ENCODE results near the gene DEPP1.

Gene DEPP1

DNA sequence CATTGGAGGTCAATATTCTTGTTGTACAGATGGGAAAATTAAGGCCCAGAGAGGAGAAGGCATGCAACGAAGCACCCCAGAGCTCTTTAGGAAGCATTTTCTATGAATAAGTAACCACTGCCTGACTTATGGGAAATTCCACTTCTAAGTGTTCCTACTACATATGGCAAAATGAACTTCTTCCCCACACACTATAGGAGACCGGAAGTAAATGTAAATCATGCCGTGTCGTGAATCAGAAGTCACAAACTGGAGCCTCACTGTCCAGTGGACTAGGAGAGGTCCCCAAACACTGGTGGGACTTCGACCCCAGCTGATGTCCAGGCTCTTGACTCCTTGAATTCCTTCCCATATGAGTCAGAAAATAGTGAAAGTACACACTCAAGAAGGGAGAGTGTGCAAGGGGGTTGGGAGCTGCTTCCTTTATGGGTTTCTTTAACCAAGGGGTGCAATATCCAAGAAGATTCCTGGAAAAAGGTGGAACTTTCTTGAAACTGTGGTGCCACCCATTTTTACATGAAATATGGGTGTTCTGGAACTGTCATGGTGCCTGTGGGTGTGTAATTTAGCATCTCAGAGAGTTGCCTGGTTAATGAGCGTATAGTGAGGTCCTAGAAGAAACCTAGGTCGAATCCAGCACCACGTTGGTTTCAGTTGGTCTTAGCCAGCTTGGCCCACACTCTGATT lies 12.3 kb downstream of the DEPP1 start:
- H3K4me3 ChIP-seq (ENCODE audit: low read depth, low read length) = peak overlapping the region; percentile 25
- DNase-seq (ENCODE audit: low read depth) = peak; percentile 68
- TF ChIP-seq, protein P1, sequence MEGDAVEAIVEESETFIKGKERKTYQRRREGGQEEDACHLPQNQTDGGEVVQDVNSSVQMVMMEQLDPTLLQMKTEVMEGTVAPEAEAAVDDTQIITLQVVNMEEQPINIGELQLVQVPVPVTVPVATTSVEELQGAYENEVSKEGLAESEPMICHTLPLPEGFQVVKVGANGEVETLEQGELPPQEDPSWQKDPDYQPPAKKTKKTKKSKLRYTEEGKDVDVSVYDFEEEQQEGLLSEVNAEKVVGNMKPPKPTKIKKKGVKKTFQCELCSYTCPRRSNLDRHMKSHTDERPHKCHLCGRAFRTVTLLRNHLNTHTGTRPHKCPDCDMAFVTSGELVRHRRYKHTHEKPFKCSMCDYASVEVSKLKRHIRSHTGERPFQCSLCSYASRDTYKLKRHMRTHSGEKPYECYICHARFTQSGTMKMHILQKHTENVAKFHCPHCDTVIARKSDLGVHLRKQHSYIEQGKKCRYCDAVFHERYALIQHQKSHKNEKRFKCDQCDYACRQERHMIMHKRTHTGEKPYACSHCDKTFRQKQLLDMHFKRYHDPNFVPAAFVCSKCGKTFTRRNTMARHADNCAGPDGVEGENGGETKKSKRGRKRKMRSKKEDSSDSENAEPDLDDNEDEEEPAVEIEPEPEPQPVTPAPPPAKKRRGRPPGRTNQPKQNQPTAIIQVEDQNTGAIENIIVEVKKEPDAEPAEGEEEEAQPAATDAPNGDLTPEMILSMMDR (IDR thresholded peaks at IDR 0.05; ENCODE audit: insufficient read depth, low read depth, low read length, missing control alignments) = no peak

- DNase-seq (ENCODE audit: low read depth) = peak; percentile 79
- peak overlapping the region; percentile 25 for H3K4me3 ChIP-seq (ENCODE audit: low read depth, low read length)
- TF ChIP-seq, protein P1 (IDR thresholded peaks at IDR 0.05; ENCODE audit: insufficient read depth, low read depth, low read length, missing control alignments) = no peak
Measured at GRCh38 chr10:44965651-44966097, 12.9 kb downstream of the DEPP1 start.

- TF ChIP-seq, protein P1 (IDR thresholded peaks at IDR 0.05; ENCODE audit: insufficient read depth, low read depth, low read length, missing control alignments) = no peak
- peak overlapping the region; percentile 25; the same call in 1 of the 2 replicates for H3K4me3 ChIP-seq (ENCODE audit: low read depth, low read length)
- DNase-seq (ENCODE audit: low read depth) = no peak
Measured at GRCh38 chr10:44965104-44965503, 13.5 kb downstream of the DEPP1 start.

DNA sequence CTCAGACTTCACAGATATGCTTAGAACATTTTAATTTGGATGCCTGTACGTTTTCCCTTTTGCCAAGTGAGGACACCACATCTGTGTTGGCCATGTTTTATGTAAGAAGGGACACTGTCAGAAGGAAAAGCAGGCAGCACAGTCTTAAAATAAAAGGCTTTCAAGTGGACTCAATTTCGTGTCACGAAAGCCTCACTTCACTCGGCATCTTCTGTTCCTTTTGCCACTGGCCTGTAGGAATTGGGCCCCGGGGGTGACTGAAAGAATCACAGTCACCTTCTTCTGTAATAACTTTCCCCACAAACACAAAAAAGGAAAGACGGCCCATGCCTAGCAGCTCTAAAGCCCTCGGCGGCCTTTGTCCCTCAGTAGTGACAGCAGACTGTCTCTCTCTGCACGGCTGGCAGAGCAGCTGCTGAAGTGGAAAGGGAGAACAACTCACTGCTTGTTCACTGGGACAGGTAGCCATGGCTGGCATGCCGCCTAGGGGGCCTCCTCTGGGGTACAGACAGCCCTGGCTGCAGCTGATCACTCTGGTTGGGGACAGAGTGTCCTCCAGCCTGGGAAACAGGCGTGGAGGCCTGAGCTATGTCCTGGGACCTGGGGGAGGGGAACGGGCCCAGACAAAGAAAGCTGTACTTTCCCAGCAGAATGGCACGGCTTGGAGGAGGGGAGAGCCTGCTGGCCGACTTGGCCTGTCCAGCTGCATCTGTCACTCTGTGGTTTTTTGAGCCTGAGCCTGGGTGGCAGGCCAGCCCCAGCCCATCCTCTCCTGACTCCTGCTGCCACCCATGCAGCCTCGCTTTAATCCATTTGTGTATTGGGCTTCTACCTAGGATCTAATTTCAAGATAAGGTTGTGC lies 14.6 kb downstream of the DEPP1 start:
- peak overlapping the region; percentile 15 for H3K4me3 ChIP-seq (ENCODE audit: low read depth, low read length)

DNA sequence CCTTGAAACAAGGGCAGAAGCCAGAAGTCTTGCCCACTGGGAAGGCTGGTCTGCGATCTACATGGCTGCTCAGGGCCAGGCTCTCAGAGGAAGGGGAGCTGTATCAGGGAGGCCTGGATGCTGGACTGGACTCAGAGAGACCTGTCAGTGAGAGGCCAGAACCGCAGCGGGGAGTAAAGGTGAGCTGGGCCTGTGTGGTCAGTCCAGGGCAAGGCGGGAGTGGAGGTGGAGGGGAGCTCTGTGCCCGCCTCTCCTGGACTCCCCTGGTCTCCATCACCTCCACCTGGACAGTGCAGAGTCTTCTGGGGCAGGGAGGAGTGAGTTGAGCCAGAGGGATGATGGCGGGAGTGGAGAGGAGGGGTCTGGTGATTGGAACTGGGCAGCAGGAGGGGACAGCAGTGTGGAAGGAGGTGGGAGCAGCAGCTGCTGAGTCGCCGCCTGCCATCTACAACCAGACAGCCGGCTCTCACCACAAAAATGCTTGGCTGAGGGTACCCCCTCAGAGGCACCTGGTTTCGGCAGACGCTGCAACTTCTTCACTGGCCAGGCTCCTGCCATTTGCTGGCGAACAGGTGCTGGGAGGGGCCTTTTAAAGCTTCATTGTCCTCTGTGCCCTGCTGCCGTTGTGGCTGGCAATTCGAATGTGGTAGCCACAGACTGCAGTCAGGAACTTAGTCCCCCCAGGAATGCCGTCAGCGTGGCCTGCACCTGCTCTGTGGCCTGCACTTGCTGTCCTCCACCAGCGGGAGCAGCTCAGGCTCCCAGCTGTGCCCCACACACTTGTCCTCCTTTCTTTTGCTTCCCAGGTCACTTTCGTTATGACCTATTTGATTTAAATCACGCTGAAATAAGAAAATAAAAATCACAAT lies 15.5 kb downstream of the DEPP1 start:
- peak; percentile 65 for DNase-seq (ENCODE audit: low read depth)
- H3K4me3 ChIP-seq (ENCODE audit: low read depth, low read length) = peak overlapping the region; percentile 15
- TF ChIP-seq, protein P1 (IDR thresholded peaks at IDR 0.05; ENCODE audit: insufficient read depth, low read depth, low read length, missing control alignments) = peak; percentile 33

More for the DNA sequence above, 14.6 kb downstream of the DEPP1 start:
- DNase-seq (ENCODE audit: low read depth) = peak; percentile 54
- TF ChIP-seq, protein P1 (IDR thresholded peaks at IDR 0.05; ENCODE audit: insufficient read depth, low read depth, low read length, missing control alignments) = no peak

- TF ChIP-seq, protein P1 (IDR thresholded peaks at IDR 0.05; ENCODE audit: insufficient read depth, low read depth, low read length, missing control alignments) = no peak
- DNase-seq (ENCODE audit: low read depth) = no peak
- peak overlapping the region; percentile 21 for H3K4me3 ChIP-seq (ENCODE audit: low read depth, low read length)
Measured at GRCh38 chr10:44961931-44962750, 16.5 kb downstream of the DEPP1 start.
